Mammary epithelial cell (primary cell): ENCODE data around the gene ZNF296.

Experiments used
- CTCF ChIP-seq, 2 donors: IDR thresholded peaks in 1 of 2; conservative IDR thresholded peaks in 1 of 2; 2 replicates each; pipeline ENCODE4 v1.5.1; 2011 to 2012; ENCODE audit warnings: inconsistent platforms in 2 of 2, low read length in 2 of 2, mild to moderate bottlenecking in 2 of 2, control low read depth in 1 of 2, low read depth in 1 of 2; ENCODE audit not compliant: insufficient read depth in 1 of 2; ENCODE audit errors: extremely low read depth in 1 of 2
- EZH2 ChIP-seq: IDR thresholded peaks from 2 replicates; pipeline ENCODE4 v1.6.1; 2012; ENCODE audit warnings: low read length, inconsistent platforms, borderline replicate concordance

GRCh38 chr19:45101806-45102205 is 25.5 kb upstream of the ZNF296 start:
- TF ChIP-seq CTCF (conservative IDR thresholded peaks at IDR 0.05 in 1 of 2, IDR thresholded peaks at IDR 0.05 in 1 of 2; ENCODE audit: extremely low read depth in 1 of 2, insufficient read depth in 1 of 2, low read depth in 1 of 2, low read length in 2 of 2) (no peak), EZH2 (no peak)
